NCI-H1105 treated with DMSO at 0.1 percent for 48 hours (cell line): Measurements from ENCODE around the gene ANO6.
"Not testable (repeated sequence)": the region's sequence is repeated elsewhere in the genome, so short reads cannot be mapped to it uniquely, and the experiment has no call there.

Experiments used
- DNase-seq: peaks from one replicate; lab custom pipeline; 2025; lab: John Stamatoyannopoulos, UW

The ANO6 gene, protein sequence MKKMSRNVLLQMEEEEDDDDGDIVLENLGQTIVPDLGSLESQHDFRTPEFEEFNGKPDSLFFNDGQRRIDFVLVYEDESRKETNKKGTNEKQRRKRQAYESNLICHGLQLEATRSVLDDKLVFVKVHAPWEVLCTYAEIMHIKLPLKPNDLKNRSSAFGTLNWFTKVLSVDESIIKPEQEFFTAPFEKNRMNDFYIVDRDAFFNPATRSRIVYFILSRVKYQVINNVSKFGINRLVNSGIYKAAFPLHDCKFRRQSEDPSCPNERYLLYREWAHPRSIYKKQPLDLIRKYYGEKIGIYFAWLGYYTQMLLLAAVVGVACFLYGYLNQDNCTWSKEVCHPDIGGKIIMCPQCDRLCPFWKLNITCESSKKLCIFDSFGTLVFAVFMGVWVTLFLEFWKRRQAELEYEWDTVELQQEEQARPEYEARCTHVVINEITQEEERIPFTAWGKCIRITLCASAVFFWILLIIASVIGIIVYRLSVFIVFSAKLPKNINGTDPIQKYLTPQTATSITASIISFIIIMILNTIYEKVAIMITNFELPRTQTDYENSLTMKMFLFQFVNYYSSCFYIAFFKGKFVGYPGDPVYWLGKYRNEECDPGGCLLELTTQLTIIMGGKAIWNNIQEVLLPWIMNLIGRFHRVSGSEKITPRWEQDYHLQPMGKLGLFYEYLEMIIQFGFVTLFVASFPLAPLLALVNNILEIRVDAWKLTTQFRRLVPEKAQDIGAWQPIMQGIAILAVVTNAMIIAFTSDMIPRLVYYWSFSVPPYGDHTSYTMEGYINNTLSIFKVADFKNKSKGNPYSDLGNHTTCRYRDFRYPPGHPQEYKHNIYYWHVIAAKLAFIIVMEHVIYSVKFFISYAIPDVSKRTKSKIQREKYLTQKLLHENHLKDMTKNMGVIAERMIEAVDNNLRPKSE

GRCh38 chr12:45215419-45216229 is at the start of gene ANO6:
TSS of gene ANO6 (plus strand) at chr12:45216095. CDS start at chr12:45216322, 227 bp downstream.
- peak; percentile 95 for DNase-seq

GRCh38 chr12:45168976-45169375 is 46.9 kb upstream of the ANO6 start:
- DNase-seq: no peak

DNA sequence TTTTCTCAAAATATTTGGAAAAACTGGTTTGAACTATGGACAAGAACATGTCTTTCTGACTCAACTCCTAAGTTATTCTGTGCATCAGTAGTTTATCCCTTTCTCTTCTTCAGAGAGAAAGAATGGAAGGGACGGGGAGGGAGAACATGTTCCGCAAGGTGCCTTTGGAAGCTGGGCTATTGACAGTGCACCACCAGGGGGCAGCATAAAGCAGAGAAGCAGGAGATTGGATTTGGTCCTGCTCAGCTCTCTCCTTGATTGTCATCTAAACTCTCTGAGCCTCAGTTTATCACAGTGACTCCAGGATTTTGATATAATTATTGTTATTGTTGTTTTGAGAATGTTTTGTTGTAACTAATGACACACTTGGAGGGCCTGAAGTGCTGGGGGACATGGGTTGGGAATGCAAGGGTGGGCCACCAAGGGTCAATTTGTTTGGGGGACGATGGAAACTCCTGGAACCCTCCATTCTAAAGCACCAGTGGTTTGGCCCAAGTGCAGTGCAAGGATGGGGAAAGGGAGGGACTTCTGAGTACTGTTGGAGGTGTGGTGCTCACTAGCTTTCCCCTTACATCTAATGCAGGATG is 45.3 kb upstream of the ANO6 start:
- DNase-seq: peak; percentile 63

DNA sequence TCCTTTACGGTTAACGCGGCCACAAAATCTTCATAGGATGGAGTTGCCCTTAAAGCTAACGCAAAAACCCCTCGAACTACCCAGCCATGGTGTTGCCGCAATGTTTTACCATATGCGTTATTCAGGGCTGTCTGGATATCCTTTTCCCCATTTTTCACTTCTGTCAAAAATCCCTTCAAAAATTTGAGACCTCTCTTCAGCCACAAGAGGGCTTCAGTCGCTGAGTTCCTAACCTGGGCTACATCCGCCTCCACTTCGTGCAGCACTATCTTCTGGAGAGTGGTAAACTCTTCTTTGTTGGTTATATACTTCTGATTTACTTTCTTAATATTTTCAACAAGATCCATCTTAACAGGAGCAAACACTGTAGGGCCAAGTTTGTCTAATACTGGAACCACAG is 42.6 kb upstream of the ANO6 start:
- DNase-seq: not testable (repeated sequence)

DNA sequence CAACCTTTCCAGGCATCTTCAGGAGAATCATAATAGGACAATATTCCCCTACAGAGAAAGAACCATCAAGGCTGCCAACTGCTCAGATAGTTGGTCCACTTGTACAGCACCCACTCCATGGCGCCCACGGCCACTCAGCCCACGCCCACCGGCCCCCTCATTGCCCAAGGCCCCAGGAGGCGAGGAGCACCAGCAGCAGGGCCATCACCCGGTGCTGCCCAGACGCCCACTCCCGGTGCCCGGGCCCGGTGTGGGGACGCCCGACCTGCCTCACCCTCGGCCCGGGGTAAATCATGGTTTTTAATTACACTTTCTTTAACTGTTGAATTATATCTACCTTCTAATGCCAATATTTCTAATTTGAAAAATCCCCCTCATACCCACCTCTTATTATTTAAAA is 41.3 kb upstream of the ANO6 start:
- DNase-seq: no peak

DNA sequence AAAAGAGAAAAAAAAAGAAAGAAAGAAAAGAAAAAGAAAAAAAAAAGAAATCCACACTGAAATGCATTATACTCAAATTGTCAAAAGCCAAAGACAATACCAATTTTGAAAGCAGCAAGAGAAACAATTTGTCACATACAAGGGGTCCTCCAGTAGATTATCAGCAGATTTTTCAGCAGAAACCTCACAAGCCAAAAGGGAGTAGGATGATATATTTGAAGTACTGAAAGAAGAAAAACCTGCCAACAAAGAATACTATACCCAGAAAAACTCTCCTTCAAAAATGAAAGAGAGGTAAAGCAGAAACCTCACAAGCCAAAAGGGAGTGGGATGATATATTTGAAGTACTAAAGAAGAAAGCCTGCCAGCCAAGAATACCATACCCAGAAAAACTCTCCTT is 37.1 kb upstream of the ANO6 start:
- no peak for DNase-seq

GRCh38 chr12:45182511-45182910 is 33.4 kb upstream of the ANO6 start:
- DNase-seq: no peak

- no peak for DNase-seq
Measured at GRCh38 chr12:45183246-45183645, 32.6 kb upstream of the ANO6 start.

- DNase-seq: no peak
Measured at GRCh38 chr12:45184147-45184963, 31.5 kb upstream of the ANO6 start.

GRCh38 chr12:45186762-45187161 is 29.1 kb upstream of the ANO6 start:
- DNase-seq: no peak

- DNase-seq: no peak
Measured at GRCh38 chr12:45189766-45190403, 26.0 kb upstream of the ANO6 start.

DNA sequence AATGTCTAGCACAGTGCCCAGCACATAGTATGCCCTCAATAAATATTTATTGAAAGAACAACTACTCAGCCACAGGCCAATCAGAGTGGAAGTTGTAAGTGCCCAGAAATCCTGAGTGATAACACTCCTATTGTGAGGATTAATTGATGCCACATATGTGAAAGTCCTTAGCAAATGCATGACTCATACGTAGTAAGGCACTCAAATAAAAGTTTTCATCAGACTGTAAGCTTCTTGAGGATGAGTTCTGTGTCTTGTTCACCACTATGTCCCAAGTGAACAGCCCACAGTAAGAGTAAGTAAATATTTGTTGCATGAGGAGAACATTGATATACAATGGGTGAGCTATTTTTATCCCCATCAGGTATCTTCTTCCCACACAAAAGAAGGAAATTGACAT is 24.7 kb upstream of the ANO6 start:
- no peak for DNase-seq

DNA sequence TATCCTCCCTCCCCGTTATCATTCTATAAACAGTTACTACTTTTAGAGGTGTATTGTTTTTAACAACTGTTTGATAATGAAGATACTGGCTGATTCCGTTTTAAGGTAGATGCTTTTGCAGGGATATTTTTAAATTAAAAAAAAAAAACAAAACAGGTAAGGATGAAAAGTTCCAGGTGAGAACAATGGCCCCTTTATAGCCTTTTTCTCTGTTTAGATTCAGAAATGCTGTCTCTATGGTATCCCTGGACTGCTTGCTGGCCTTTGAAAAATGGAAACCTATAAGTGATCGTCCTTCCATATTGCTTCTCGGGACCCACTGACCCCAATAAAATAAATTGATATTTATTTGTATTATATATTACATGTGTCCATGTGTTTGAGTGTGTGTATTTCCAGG is 23.2 kb upstream of the ANO6 start:
- no peak for DNase-seq

DNA sequence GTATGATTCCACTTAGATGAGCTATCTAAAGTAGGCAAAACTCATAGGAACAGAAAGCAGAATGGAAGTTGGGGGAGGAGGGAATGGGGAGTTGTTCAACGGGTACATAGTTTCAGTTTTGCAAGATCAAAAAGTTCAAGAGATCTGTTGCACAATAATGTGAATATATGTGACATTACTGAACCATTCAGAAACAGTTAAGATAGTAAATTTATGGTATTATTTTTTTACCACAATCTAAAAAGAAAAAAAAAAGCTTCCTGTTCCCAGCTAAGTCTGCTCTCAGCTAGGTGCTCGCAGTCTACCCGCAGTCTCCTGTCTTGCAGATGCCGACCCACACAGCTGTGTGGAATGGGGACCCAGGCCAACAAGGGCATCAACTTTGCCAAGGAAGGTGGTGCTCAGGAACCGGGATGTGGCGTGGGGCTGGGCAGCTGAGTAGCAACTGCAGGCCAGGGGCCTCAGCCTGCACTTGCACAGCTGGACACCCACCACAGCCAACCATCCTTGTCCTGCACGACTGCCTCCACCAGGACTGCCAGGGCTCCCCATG is 15.3 kb upstream of the ANO6 start:
- no peak for DNase-seq

DNA sequence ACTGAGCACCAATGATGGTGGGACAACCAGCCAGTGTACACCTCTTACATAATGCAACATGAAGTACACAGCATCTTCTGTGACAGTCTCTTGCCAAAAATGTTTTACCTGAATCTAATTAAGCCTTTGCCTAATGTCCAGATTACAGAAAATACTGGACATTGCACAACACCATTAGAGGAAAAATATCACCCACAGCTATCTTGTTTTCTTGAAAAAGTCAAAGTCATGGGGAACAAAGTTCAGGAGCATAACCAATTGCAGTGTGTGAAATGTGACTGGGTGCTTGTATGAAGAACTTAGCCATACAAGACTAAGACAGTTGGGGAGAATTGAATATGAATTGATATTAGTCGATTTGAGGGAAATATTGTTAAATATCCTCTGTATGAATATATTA is 12.1 kb upstream of the ANO6 start:
- no peak for DNase-seq

DNA sequence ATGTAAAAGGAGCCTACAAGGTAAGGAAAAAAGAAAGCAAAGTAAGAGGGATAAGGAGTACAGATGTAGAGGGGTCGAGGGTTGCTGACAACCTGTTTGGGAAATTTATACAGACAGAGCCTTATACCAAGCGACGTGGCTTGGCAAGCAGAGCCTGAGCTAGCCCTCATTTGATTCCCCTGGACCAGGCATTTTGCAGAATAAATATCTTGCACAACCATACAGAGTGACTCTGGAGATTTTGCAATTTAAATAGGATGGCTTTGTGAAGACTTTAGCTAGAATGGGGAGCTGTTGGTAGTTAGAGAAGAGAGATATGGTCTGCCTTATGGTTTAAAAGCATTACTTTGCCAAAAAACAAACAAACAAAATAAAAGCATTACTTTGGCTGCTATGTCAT is 11.1 kb upstream of the ANO6 start:
- DNase-seq: no peak

DNA sequence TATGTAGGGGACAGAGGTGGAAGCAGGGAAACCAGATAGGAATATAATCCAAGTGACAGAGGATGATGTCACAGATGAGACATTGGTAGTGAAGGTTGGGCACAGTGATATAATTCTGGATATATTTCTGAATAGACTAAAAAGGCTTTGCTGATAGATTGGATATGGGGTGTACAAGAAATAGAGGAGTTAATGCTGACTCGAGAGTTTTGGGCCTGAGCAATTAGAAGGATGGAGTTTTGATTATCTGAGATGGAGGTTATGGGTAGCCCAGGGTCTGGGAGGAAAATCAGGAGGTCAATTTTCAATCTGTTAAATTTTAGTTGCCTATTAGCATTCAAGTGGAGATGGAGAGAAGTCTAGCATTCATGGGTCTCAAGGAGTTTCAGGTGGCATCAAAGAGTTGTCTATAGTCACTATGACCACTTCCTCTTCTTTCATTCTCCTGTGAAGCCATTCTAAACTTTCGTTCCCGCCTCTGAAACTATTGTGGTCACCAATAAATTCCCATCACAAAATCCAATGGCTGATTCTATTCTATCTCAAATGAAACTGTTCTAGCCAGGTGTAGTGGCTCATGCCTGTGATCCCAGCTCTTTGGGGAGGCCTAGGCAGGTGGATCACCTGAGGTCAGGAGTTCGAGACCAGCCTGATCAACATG is 10.6 kb upstream of the ANO6 start:
- no peak for DNase-seq

GRCh38 chr12:45208604-45209487 is 7.0 kb upstream of the ANO6 start:
- DNase-seq: no peak

DNA sequence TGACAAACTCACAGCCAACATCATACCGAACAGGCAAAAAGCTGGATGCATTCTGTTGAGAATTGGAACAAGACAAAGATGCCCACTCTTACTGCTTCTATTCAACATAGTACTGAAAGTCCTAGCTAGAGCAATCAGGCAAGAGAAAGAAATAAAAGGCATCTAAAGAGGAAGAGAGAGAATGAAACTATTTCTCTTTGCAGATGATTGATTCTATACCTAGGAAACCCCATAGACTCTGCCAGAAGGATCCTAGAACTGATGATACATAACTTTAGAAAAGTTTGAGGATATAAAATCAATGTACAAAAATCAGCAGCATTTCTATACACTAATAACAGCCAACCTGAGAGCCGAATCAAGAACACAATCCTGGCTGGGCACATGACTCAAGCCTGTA is 6.1 kb upstream of the ANO6 start:
- no peak for DNase-seq
